ENCODE measurements around the gene GPR15LG. TPM values are rescaled to one million over a fixed set of nuclear protein-coding genes. Genes with fewer than 3 reads are reported as not detected.

Gene GPR15LG
- total RNA-seq, 1 donor from 2014 or later = 0.70 TPM

DNA sequence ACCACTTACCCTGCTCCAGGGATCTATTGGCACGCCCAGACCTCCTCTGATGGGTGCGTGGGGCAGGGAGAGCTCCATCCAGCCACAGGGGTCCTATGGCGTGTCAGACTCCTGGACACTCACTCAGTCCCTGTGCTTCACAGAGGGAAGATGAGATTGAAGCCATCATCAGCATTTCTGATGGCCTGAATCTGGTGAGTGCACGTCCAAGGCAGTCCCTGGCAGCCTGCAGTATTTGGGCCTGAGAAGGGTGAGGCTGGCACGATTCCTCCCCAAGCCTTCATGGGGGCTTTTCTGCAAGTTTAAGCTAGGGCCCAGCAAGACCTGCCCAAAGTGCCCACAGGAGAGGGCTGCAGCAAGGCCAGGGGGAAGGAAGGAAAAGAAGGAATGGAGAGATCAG lies 24.0 kb downstream of the GPR15LG start:
- H3K9me3 Mint-ChIP-seq = no peaks in the 10 kb centered on the region
- H3K36me3 Mint-ChIP-seq = no peaks in the 10 kb centered on the region
- H3K27ac Mint-ChIP-seq = no peak overlapping the region
- TF ChIP-seq CTCF (conservative IDR thresholded peaks at IDR 0.05) = no peak
- no peak for DNase-seq (ENCODE audit: extremely low spot score, unreplicated experiment)
- H3K4me3 Mint-ChIP-seq = no peak overlapping the region
- no peaks in the 10 kb centered on the region for H3K4me1 Mint-ChIP-seq (ENCODE audit: unreplicated experiment)
- peaks cover 76% of the 10 kb centered on the region for H3K27me3 Mint-ChIP-seq

DNA sequence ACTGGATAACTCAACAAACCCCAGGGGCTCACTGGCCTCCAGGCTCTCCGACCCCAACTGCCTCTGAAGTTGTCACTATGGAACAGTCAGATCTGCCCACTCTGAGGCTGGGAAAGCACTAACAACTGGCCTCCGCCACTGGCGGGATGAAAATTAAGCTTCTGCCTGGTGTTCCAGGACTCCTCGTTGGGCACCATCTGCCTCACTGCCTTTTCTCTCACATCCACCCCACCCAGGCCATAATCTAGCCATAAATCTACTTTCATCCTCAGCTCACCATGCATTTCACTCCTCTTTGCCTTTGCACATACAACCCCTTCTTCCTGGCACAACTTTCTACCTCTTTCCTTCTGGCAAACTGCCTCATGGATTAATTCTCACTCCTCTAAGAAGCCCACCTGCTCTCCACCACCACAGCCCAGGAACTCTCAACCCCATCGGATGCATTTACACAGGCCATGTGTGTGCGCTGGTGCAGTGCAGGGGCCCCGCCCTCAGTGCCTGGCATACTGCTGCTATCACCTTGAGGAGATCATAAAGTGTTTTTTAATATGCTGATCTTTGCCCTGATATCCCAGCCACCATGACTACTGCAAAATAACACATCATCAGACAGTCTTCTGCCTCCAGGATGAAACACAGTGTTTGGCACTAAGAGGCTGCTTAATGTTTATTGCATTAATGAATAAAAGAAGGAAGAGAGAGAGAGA lies 24.8 kb downstream of the GPR15LG start:
- Mint-ChIP-seq H3K4me3 (no peak overlapping the region), H3K27me3 (peaks cover 68% of the 10 kb centered on the region), H3K4me1 (ENCODE audit: unreplicated experiment) (no peaks in the 10 kb centered on the region), H3K27ac (no peak overlapping the region), H3K36me3 (no peaks in the 10 kb centered on the region), H3K9me3 (no peaks in the 10 kb centered on the region)
- TF ChIP-seq CTCF (conservative IDR thresholded peaks at IDR 0.05) = no peak
- no peak for DNase-seq (ENCODE audit: extremely low spot score, unreplicated experiment)

DNA sequence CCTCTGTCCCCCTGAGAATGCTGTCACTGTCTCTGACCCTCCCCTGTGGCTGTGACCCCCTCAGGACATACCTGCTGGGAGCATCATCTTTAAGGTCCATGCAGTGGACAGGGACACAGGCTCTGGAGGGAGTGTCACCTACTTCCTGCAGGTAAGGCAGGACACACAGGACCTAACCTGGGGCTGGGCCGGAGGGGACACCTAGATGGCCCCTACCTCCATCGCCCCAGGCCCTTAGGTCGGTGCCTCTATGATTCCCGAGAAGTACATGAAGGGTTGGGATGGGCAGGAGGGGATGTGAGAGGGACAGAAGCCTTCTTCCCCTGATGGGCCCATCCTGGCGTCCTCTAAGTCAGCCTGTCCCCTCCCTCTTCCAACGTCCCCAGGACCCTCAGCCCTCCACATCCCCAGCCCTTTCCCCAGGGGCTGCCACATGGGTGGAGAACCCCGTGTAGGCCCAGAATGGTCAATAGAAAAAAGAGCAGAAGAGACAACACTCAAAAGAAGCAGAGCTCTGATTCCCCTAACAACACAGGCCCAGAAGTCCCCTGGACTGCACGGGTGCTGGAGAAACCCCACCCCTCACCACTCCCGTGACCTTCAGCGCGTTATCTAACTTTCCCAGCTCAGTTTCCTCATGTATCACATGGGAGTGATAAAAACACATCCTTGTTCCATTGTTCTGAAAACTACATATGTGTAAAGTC lies 27.1 kb downstream of the GPR15LG start:
- no peak for DNase-seq (ENCODE audit: extremely low spot score, unreplicated experiment)
- no peak for TF ChIP-seq CTCF (conservative IDR thresholded peaks at IDR 0.05)
- Mint-ChIP-seq H3K4me3 (no peak overlapping the region), H3K4me1 (ENCODE audit: unreplicated experiment) (no peaks in the 10 kb centered on the region), H3K27ac (no peak overlapping the region), H3K9me3 (no peaks in the 10 kb centered on the region), H3K27me3 (peaks cover 57% of the 10 kb centered on the region), H3K36me3 (no peaks in the 10 kb centered on the region)

- no peak overlapping the region for H3K27ac Mint-ChIP-seq
- H3K4me3 Mint-ChIP-seq = no peak overlapping the region
- H3K36me3 Mint-ChIP-seq = no peaks in the 10 kb centered on the region
- no peaks in the 10 kb centered on the region for H3K9me3 Mint-ChIP-seq
- no peak for TF ChIP-seq CTCF (conservative IDR thresholded peaks at IDR 0.05)
- no peaks in the 10 kb centered on the region for H3K4me1 Mint-ChIP-seq (ENCODE audit: unreplicated experiment)
- peaks cover 53% of the 10 kb centered on the region for H3K27me3 Mint-ChIP-seq
- DNase-seq (ENCODE audit: extremely low spot score, unreplicated experiment) = no peak
These were observed 27.6 kb downstream of the GPR15LG start for GRCh38 chr10:84201244-84201606.

GRCh38 chr10:84201682-84202081 lies 28.1 kb downstream of the GPR15LG start:
- Mint-ChIP-seq H3K27ac (no peak overlapping the region), H3K4me1 (ENCODE audit: unreplicated experiment) (no peaks in the 10 kb centered on the region), H3K27me3 (peaks cover 52% of the 10 kb centered on the region), H3K9me3 (no peaks in the 10 kb centered on the region), H3K36me3 (no peaks in the 10 kb centered on the region), H3K4me3 (no peak overlapping the region)
- no peak for TF ChIP-seq CTCF (conservative IDR thresholded peaks at IDR 0.05)
- DNase-seq (ENCODE audit: extremely low spot score, unreplicated experiment) = no peak
